OCI-LY3 (cell line): ENCODE results near the gene ATXN2.

Experiments
- H2AFZ ChIP-seq: fragments of 200-600, 300-600 bp; shearing (Covaris generic); 2 replicates; pipeline ENCODE4 v1.6.0; 2014; ENCODE audit warnings: antibody characterized with exemption, low read depth, low read length
- H3K27ac ChIP-seq: fragments of 200-600, 300-600 bp; sonication (generic); 2 replicates; pipeline ENCODE4 v1.5.1; 2014; ENCODE audit warnings: mild to moderate bottlenecking, low read length, moderate library complexity, mixed read lengths
- H3K27me3 ChIP-seq: fragments of 200-600, 300-600 bp; sonication (generic); 2 replicates; pipeline ENCODE4 v1.6.1; 2014; ENCODE audit warnings: low read depth, low read length, mixed read lengths
- H3K36me3 ChIP-seq: fragments of 200-600, 300-600 bp; sonication (generic); replicated peaks from 2 replicates; pipeline ENCODE3; 2014; ENCODE audit warnings: low read depth, low read length, mixed read lengths
- H3K4me1 ChIP-seq: fragments of 300-600, 200-600 bp; sonication (generic); 2 replicates; pipeline ENCODE4 v1.6.1; 2014; ENCODE audit warnings: low read length, mixed read lengths
- H3K4me2 ChIP-seq: fragments of 200-600, 300-600 bp; sonication (generic); 2 replicates; pipeline ENCODE4 v1.6.1; 2014; ENCODE audit warnings: low read length, mixed read lengths
- H3K4me3 ChIP-seq: fragments of 300-600, 200-600 bp; sonication (generic); 2 replicates; pipeline ENCODE4 v1.5.1; 2014; ENCODE audit warnings: antibody characterized with exemption, mild to moderate bottlenecking, low read length, moderate library complexity
- H3K79me2 ChIP-seq: fragments of 300-600, 200-600 bp; shearing (Covaris generic); 2 replicates; pipeline ENCODE4 v1.6.1; 2014; ENCODE audit warnings: mild to moderate bottlenecking, low read length, mixed read lengths
- H3K9ac ChIP-seq: fragments of 300-600, 200-600 bp; shearing (Covaris generic); 2 replicates; pipeline ENCODE4 v1.6.0; 2014; ENCODE audit warnings: mild to moderate bottlenecking, low read length, moderate library complexity
- H3K9me3 ChIP-seq: fragments of 200-600, 300-600 bp; shearing (Covaris generic); 2 replicates; pipeline ENCODE4 v1.6.1; 2014; ENCODE audit warnings: low read length, mixed read lengths; ENCODE audit not compliant: insufficient read depth
- H4K20me1 ChIP-seq: fragments of 200-600, 300-600 bp; sonication (generic); 2 replicates; pipeline ENCODE4 v1.6.1; 2016; ENCODE audit warnings: low read length, mixed read lengths; ENCODE audit not compliant: insufficient read depth
- CTCF ChIP-seq: fragments of 200-600, 300-600 bp; sonication (generic); IDR thresholded peaks from 2 replicates; pipeline ENCODE4 v1.5.1; 2014; ENCODE audit warnings: antibody characterized with exemption, low read length, low read depth
- EZH2phosphoT487 ChIP-seq: fragments of 200-600 bp; shearing (Covaris generic); IDR thresholded peaks from 2 replicates; pipeline ENCODE4 v1.6.1; 2018; ENCODE audit warnings: antibody characterized with exemption, mixed run types, low read depth

Gene ATXN2

DNA sequence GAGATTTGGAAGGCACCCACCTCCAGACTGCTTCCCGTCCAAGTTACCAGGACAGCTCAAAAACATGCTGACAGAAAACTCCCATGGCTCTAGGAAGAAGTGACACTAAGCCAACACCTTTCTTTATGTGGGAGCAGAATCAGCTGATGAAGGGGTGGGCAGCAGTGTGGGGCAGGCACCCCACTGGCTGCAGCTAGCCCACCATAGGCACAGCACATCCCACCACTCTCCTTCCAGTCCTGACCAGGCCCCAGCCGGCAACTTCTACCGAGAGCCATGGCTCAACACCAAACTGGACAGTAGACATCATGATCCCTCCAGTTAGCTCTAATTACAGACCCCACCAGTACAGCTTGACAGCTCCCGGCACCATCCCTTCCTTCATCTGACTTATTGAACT, 148.4 kb downstream of the ATXN2 start:
- H3K4me2 ChIP-seq = no peak overlapping the region

GRCh38 chr12:111448846-111449790, 150.0 kb downstream of the ATXN2 start:
- H3K9ac ChIP-seq = no peak overlapping the region
- peaks cover 71% of the 10 kb centered on the region for H4K20me1 ChIP-seq
- no peak overlapping the region for H2AFZ ChIP-seq
- TF ChIP-seq EZH2phosphoT487 (no peak), CTCF (no peak)
- H3K27ac ChIP-seq = no peak overlapping the region; the same call in 1 of the 2 replicates
- no peak overlapping the region for H3K4me3 ChIP-seq
- H3K9me3 ChIP-seq = no peaks in the 10 kb centered on the region
- H3K36me3 ChIP-seq = peaks cover 68% of the 10 kb centered on the region
- H3K79me2 ChIP-seq = peaks cover 12% of the 10 kb centered on the region; the same call in 1 of the 2 replicates
- no peaks in the 10 kb centered on the region; the same call in 1 of the 2 replicates for H3K27me3 ChIP-seq
- H3K4me1 ChIP-seq = peaks cover 40% of the 10 kb centered on the region
- no peak overlapping the region for H3K4me2 ChIP-seq

More for the DNA sequence above, 148.4 kb downstream of the ATXN2 start:
- no peak for TF ChIP-seq EZH2phosphoT487
- TF ChIP-seq CTCF = no peak
- no peak overlapping the region for H2AFZ ChIP-seq
- H3K4me1 ChIP-seq = peaks cover 27% of the 10 kb centered on the region
- peaks cover 69% of the 10 kb centered on the region for H4K20me1 ChIP-seq
- no peak overlapping the region for H3K9ac ChIP-seq
- peaks cover 73% of the 10 kb centered on the region for H3K36me3 ChIP-seq
- no peak overlapping the region for H3K4me3 ChIP-seq
- no peaks in the 10 kb centered on the region for H3K9me3 ChIP-seq
- H3K27me3 ChIP-seq = no peaks in the 10 kb centered on the region; the same call in 1 of the 2 replicates
- H3K27ac ChIP-seq = no peak overlapping the region
- peaks cover 5% of the 10 kb centered on the region; the same call in 1 of the 2 replicates for H3K79me2 ChIP-seq

DNA sequence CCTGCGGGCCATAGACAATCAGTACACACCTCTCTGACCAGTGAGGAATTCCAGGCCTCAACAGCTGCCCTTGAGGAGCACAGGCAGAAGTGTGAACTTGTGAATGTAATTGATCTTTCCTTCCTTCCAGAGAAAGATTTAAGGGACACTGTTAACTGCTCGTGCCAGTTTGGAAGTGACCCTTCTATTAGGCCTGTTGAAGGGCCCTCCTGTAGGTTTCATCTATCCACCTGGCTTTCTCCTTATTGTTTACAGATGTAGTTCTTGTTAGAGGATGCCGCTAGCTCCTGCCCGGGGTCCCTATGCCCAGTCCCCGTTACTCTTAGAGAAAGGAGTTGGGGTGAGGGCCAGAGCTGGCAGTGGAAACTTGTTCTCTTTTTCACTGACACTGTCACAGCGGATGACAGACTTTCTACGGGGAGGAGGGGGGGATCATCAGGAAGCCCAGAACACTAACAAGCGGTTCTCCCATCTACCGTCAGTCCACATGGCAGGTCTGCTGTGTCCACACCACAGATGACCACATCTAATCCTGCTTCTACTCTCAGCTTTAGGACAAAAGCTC, 150.8 kb downstream of the ATXN2 start:
- no peak overlapping the region; the same call in 1 of the 2 replicates for H3K27ac ChIP-seq
- peaks cover 76% of the 10 kb centered on the region for H4K20me1 ChIP-seq
- no peak overlapping the region for H3K4me2 ChIP-seq
- peaks cover 48% of the 10 kb centered on the region for H3K4me1 ChIP-seq
- H3K36me3 ChIP-seq = peaks cover 70% of the 10 kb centered on the region
- H2AFZ ChIP-seq = no peak overlapping the region
- H3K9me3 ChIP-seq = no peaks in the 10 kb centered on the region
- H3K9ac ChIP-seq = no peak overlapping the region
- H3K27me3 ChIP-seq = peaks cover 1% of the 10 kb centered on the region; the same call in 1 of the 2 replicates
- peaks cover 12% of the 10 kb centered on the region; the same call in 1 of the 2 replicates for H3K79me2 ChIP-seq
- TF ChIP-seq EZH2phosphoT487 = no peak
- no peak for TF ChIP-seq CTCF
- no peak overlapping the region for H3K4me3 ChIP-seq
